Loucy (cell line): Measurements from ENCODE around the gene MAP3K12.

Source experiments
- H2AFZ ChIP-seq: fragments of 200-600 bp; sonication (generic); 2 replicates; pipeline ENCODE4 v1.6.0; 2016; ENCODE audit warnings: antibody characterized with exemption, mild to moderate bottlenecking, low read length, moderate library complexity
- H3F3A ChIP-seq: fragments of 200-600 bp; 2 replicates; pipeline ENCODE4 v1.6.0; 2016; ENCODE audit warnings: antibody characterized with exemption, low read depth, mild to moderate bottlenecking
- H3K27me3 ChIP-seq: fragments of 200-600 bp; sonication (generic); 2 replicates; pipeline ENCODE4 v1.6.1; 2014; ENCODE audit warnings: low read length, mild to moderate bottlenecking; ENCODE audit not compliant: insufficient read depth, poor library complexity, severe bottlenecking
- H3K36me3 ChIP-seq: fragments of 200-600 bp; sonication (generic); 2 replicates; pipeline ENCODE4 v1.6.1; 2016; ENCODE audit warnings: low read length; ENCODE audit not compliant: insufficient read depth
- H3K4me1 ChIP-seq: fragments of 200-600 bp; sonication (generic); 2 replicates; pipeline ENCODE4 v1.5.1; 2014; ENCODE audit warnings: low read length, mild to moderate bottlenecking; ENCODE audit not compliant: insufficient read depth, poor library complexity, severe bottlenecking
- H3K4me2 ChIP-seq: fragments of 200-600 bp; sonication (generic); 2 replicates; pipeline ENCODE4 v1.6.0; 2014; ENCODE audit warnings: antibody characterized with exemption, low read length, low read depth, mild to moderate bottlenecking; ENCODE audit not compliant: poor library complexity, severe bottlenecking
- H3K4me3 ChIP-seq: fragments of 200-600 bp; sonication (generic); 2 replicates; pipeline ENCODE4 v1.5.1; 2014; ENCODE audit warnings: low read length, mild to moderate bottlenecking, mixed read lengths; ENCODE audit not compliant: poor library complexity, severe bottlenecking
- H3K79me2 ChIP-seq: fragments of 200-600 bp; sonication (generic); 2 replicates; pipeline ENCODE4 v1.6.1; 2014; ENCODE audit warnings: low read length; ENCODE audit not compliant: insufficient read depth
- H3K9ac ChIP-seq: fragments of 200-600 bp; sonication (generic); 2 replicates; pipeline ENCODE4 v1.6.0; 2014; ENCODE audit warnings: mild to moderate bottlenecking, low read depth, low read length, moderate library complexity; ENCODE audit not compliant: poor library complexity, severe bottlenecking
- H3K9me2 ChIP-seq: fragments of 200-600 bp; sonication (generic); replicated peaks from 2 replicates; pipeline ENCODE4 v1.6.1; 2016; ENCODE audit warnings: low read depth, low read length, mixed read lengths
- H3K9me3 ChIP-seq: fragments of 200-600 bp; sonication (generic); 2 replicates; pipeline ENCODE4 v1.6.1; 2014; ENCODE audit warnings: mild to moderate bottlenecking, antibody characterized with exemption, low read length, low read depth; ENCODE audit not compliant: insufficient read depth
- H4K20me1 ChIP-seq: fragments of 200-600 bp; sonication (generic); 2 replicates; pipeline ENCODE4 v1.6.0; 2014; ENCODE audit warnings: antibody characterized with exemption, low read length, mild to moderate bottlenecking; ENCODE audit not compliant: insufficient read depth, poor library complexity, severe bottlenecking
- EZH2phosphoT487 ChIP-seq: fragments of 200-600 bp; IDR thresholded peaks from 2 replicates; pipeline ENCODE4 v1.6.1; 2018; ENCODE audit warnings: antibody characterized with exemption, mild to moderate bottlenecking, moderate library complexity, borderline replicate concordance
- TF ChIP-seq, protein P1 (sequence below): fragments of 200-600 bp; sonication (generic); conservative IDR thresholded peaks from 2 replicates; pipeline ENCODE4 v1.5.1; 2014; ENCODE audit warnings: mild to moderate bottlenecking, antibody characterized with exemption, low read length

The MAP3K12 gene

DNA sequence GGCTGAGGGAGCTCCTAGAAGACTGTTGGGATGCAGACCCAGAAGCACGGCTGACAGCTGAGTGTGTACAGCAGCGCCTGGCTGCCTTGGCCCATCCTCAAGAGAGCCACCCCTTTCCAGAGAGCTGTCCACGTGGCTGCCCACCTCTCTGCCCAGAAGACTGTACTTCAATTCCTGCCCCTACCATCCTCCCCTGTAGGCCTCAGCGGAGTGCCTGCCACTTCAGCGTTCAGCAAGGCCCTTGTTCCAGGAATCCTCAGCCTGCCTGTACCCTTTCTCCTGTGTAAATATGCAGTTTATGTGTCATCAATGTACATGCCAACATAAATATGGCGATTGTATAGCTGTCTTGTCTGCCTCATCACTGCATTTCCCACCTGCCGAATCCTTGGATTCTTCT is 68.1 kb downstream of the MAP3K12 start:
- Histone ChIP-seq H3K79me2 (no peaks in the 10 kb centered on the region), H3K27me3 (no peaks in the 10 kb centered on the region), H3K36me3 (no peaks in the 10 kb centered on the region), H3K4me2 (no peak overlapping the region), H3K9me2 (no peaks in the 10 kb centered on the region), H3K4me3 (no peak overlapping the region), H3K9me3 (no peaks in the 10 kb centered on the region), H4K20me1 (no peaks in the 10 kb centered on the region), H3K4me1 (no peaks in the 10 kb centered on the region), H3F3A (no peaks in the 10 kb centered on the region), H2AFZ (no peak overlapping the region), H3K9ac (no peak overlapping the region)
- no peak for TF ChIP-seq EZH2phosphoT487

DNA sequence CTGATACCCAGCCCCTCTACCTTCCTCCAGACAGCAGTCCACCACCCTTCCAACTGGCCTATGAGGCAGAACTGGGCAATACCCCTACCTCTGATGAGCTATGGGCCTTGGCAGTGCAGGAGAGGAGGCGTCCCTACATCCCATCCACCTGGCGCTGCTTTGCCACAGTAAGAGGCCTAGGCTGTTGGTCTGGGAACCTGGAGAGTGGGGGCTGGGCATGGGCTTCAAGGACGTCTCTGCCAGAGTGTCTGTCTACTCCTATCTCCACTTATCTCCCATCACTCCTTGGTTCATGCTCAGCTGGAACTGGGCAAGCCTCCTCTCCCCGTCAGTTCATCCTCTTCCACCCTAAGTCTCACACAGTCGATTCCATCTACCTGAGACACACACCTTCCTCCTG is 69.1 kb downstream of the MAP3K12 start:
- H3K9me3 ChIP-seq, result no peaks in the 10 kb centered on the region
- no peaks in the 10 kb centered on the region for H4K20me1 ChIP-seq
- no peak overlapping the region for H3K4me2 ChIP-seq
- no peak for TF ChIP-seq EZH2phosphoT487
- TF ChIP-seq, protein P1, sequence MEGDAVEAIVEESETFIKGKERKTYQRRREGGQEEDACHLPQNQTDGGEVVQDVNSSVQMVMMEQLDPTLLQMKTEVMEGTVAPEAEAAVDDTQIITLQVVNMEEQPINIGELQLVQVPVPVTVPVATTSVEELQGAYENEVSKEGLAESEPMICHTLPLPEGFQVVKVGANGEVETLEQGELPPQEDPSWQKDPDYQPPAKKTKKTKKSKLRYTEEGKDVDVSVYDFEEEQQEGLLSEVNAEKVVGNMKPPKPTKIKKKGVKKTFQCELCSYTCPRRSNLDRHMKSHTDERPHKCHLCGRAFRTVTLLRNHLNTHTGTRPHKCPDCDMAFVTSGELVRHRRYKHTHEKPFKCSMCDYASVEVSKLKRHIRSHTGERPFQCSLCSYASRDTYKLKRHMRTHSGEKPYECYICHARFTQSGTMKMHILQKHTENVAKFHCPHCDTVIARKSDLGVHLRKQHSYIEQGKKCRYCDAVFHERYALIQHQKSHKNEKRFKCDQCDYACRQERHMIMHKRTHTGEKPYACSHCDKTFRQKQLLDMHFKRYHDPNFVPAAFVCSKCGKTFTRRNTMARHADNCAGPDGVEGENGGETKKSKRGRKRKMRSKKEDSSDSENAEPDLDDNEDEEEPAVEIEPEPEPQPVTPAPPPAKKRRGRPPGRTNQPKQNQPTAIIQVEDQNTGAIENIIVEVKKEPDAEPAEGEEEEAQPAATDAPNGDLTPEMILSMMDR, result no peak
- no peak overlapping the region for H3K4me3 ChIP-seq
- no peaks in the 10 kb centered on the region for H3K27me3 ChIP-seq
- H2AFZ ChIP-seq, result no peak overlapping the region
- no peaks in the 10 kb centered on the region for H3K9me2 ChIP-seq
- H3K36me3 ChIP-seq, result no peaks in the 10 kb centered on the region
- H3F3A ChIP-seq, result no peaks in the 10 kb centered on the region
- H3K79me2 ChIP-seq, result no peaks in the 10 kb centered on the region
- no peak overlapping the region for H3K9ac ChIP-seq
- no peaks in the 10 kb centered on the region for H3K4me1 ChIP-seq
